ENCODE data around the gene SPOCK1.

- no peak for TF ChIP-seq POLR2A (IDR thresholded peaks at IDR 0.05)
- no peak for TF ChIP-seq CTCF (IDR thresholded peaks at IDR 0.05)
These were observed 217.9 kb downstream of the SPOCK1 start for GRCh38 chr5:137281201-137281600.
